OCI-LY3 (cell line): ENCODE results near the gene ETV7.

ENCODE experiments used
- CTCF ChIP-seq: fragments of 200-600, 300-600 bp; sonication (generic); IDR thresholded peaks from 2 replicates; pipeline ENCODE4 v1.5.1; 2014; ENCODE audit warnings: antibody characterized with exemption, low read length, low read depth
- EZH2phosphoT487 ChIP-seq: fragments of 200-600 bp; shearing (Covaris generic); IDR thresholded peaks from 2 replicates; pipeline ENCODE4 v1.6.1; 2018; ENCODE audit warnings: antibody characterized with exemption, mixed run types, low read depth

- TF ChIP-seq CTCF (no peak), EZH2phosphoT487 (no peak)
These were observed 34.0 kb downstream of the ETV7 start for GRCh38 chr6:36353411-36353915.
